DND-41 (cell line): Measurements from ENCODE around the gene CLEC4A.

Source experiments
- CTCF ChIP-seq: IDR thresholded peaks from 2 replicates; pipeline ENCODE4 v1.5.1; 2012; ENCODE audit warnings: borderline replicate concordance, low read length, moderate library complexity, mild to moderate bottlenecking; ENCODE audit not compliant: poor library complexity, severe bottlenecking; ENCODE audit errors: extremely low read depth
- EZH2 ChIP-seq: IDR thresholded peaks from 3 replicates; pipeline ENCODE4 v1.6.1; 2012; ENCODE audit warnings: borderline replicate concordance, low read depth, mild to moderate bottlenecking, moderate library complexity, low read length, inconsistent platforms; ENCODE audit not compliant: severe bottlenecking

- TF ChIP-seq CTCF, result no peak
- no peak for TF ChIP-seq EZH2
These were observed 3.7 kb downstream of the CLEC4A start for GRCh38 chr12:8127138-8127537.
